Progenitor cell of endocrine pancreas (in vitro differentiated cells): ENCODE results near the gene DNAJC6. TPM values are rescaled to one million over a fixed set of nuclear protein-coding genes. Genes with fewer than 3 reads are reported as not detected.

ENCODE experiments used
- DNase-seq: peaks from one replicate; pipeline ENCODE4 v3.0.0; 2021; ENCODE audit warnings: low spot score; ENCODE audit not compliant: unreplicated experiment
- H3K27ac Mint-ChIP-seq: 2 replicates; pipeline ENCODE4 v1.8.0; 2021; ENCODE audit warnings: mild to moderate bottlenecking, moderate library complexity, mixed read lengths
- H3K27me3 Mint-ChIP-seq: 2 replicates; pipeline ENCODE4 v1.8.0; 2021; ENCODE audit warnings: mixed read lengths
- H3K36me3 Mint-ChIP-seq: 2 replicates; pipeline ENCODE4 v1.8.0; 2022; ENCODE audit warnings: mixed read lengths; ENCODE audit not compliant: insufficient read depth
- H3K4me1 Mint-ChIP-seq: 2 replicates; pipeline ENCODE4 v1.8.0; 2021; ENCODE audit warnings: low read depth, mixed read lengths
- H3K4me3 Mint-ChIP-seq: 2 replicates; pipeline ENCODE4 v1.8.0; 2021; ENCODE audit warnings: low read depth, mild to moderate bottlenecking, moderate library complexity, mixed read lengths
- H3K9me3 Mint-ChIP-seq: 2 replicates; pipeline ENCODE4 v1.8.0; 2021; ENCODE audit warnings: low read depth, mixed read lengths
- total RNA-seq: library from RNA; stranded (reverse); gene quantifications from 2 replicates; pipeline ENCODE4 v1.2.1, GENCODE V29; 2021
- TF ChIP-seq, protein P1 (sequence below): fragments of 200-600 bp; sonication (generic); IDR thresholded peaks from one replicate; pipeline ENCODE4 v1.5.0; 2021; ENCODE audit warnings: antibody characterized with exemption, mild to moderate bottlenecking; ENCODE audit not compliant: unreplicated experiment

The DNAJC6 gene
- total RNA-seq, 1 donor from 2014 or later: 7.1 TPM

DNA sequence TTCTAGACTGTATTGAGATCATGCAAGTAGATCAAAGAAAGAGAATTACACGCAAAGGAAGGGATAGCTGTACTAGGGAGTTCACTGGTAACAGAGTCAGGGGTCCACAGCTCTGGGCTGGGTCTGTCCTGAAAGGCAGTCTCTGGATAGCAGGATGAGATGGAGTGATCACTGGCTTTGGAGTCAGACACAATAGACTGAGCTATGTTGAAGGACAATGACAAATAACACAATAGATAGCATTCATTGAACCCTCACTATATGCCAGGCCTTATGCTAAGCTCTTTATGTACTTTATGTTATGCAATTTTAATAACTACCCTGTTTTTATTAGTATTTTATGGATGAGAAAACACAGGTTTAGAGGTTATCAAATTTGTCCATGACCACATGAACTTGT, 10.0 kb upstream of the DNAJC6 start:
- no peak for DNase-seq
- Mint-ChIP-seq H3K4me3 (no peak overlapping the region), H3K9me3 (peaks cover 4% of the 10 kb centered on the region), H3K27ac (no peak overlapping the region), H3K27me3 (no peaks in the 10 kb centered on the region), H3K4me1 (no peaks in the 10 kb centered on the region), H3K36me3 (no peaks in the 10 kb centered on the region)
- TF ChIP-seq, protein P1, sequence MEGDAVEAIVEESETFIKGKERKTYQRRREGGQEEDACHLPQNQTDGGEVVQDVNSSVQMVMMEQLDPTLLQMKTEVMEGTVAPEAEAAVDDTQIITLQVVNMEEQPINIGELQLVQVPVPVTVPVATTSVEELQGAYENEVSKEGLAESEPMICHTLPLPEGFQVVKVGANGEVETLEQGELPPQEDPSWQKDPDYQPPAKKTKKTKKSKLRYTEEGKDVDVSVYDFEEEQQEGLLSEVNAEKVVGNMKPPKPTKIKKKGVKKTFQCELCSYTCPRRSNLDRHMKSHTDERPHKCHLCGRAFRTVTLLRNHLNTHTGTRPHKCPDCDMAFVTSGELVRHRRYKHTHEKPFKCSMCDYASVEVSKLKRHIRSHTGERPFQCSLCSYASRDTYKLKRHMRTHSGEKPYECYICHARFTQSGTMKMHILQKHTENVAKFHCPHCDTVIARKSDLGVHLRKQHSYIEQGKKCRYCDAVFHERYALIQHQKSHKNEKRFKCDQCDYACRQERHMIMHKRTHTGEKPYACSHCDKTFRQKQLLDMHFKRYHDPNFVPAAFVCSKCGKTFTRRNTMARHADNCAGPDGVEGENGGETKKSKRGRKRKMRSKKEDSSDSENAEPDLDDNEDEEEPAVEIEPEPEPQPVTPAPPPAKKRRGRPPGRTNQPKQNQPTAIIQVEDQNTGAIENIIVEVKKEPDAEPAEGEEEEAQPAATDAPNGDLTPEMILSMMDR: no peak

- Mint-ChIP-seq H3K9me3 (no peaks in the 10 kb centered on the region), H3K4me1 (peaks cover 13% of the 10 kb centered on the region), H3K36me3 (no peaks in the 10 kb centered on the region), H3K27me3 (peaks cover 22% of the 10 kb centered on the region), H3K4me3 (peak overlapping the region; percentile 60), H3K27ac (no peak overlapping the region)
- DNase-seq: no peak
- TF ChIP-seq, protein P1: no peak
Observed at GRCh38 chr1:65308781-65309303, 501 bp upstream of the DNAJC6 start.

- Mint-ChIP-seq H3K27ac (peak overlapping the region; percentile 41), H3K9me3 (no peaks in the 10 kb centered on the region), H3K4me1 (peaks cover 13% of the 10 kb centered on the region), H3K4me3 (peak overlapping the region; percentile 81), H3K36me3 (no peaks in the 10 kb centered on the region), H3K27me3 (peaks cover 22% of the 10 kb centered on the region)
- TF ChIP-seq, protein P1: no peak
- no peak for DNase-seq
Observed at GRCh38 chr1:65310078-65310587, 790 bp downstream of the DNAJC6 start.

GRCh38 chr1:65311760-65312159, 2.4 kb downstream of the DNAJC6 start:
- DNase-seq: no peak

GRCh38 chr1:65316233-65316632, 6.9 kb downstream of the DNAJC6 start:
- Mint-ChIP-seq H3K36me3 (no peaks in the 10 kb centered on the region), H3K9me3 (no peaks in the 10 kb centered on the region), H3K4me1 (no peaks in the 10 kb centered on the region), H3K27ac (no peak overlapping the region), H3K4me3 (no peak overlapping the region), H3K27me3 (no peaks in the 10 kb centered on the region)
- DNase-seq: no peak
- TF ChIP-seq, protein P1: no peak

More at GRCh38 chr1:65311760-65312159, 2.4 kb downstream of the DNAJC6 start:
- no peak overlapping the region for H3K27ac Mint-ChIP-seq
- H3K36me3 Mint-ChIP-seq: no peaks in the 10 kb centered on the region
- TF ChIP-seq, protein P1: no peak
- no peaks in the 10 kb centered on the region for H3K9me3 Mint-ChIP-seq
- H3K4me1 Mint-ChIP-seq: peaks cover 13% of the 10 kb centered on the region
- no peak overlapping the region for H3K4me3 Mint-ChIP-seq
- peaks cover 22% of the 10 kb centered on the region for H3K27me3 Mint-ChIP-seq
